NB4 (cell line): Measurements from ENCODE around the gene C16orf90.

ENCODE experiments used
- CTCF ChIP-seq: IDR thresholded peaks from one replicate; pipeline ENCODE4 v1.5.1; 2012; ENCODE audit warnings: low read depth, low read length
- MAX ChIP-seq: IDR thresholded peaks from 2 replicates; pipeline ENCODE4 v1.6.1; 2011; ENCODE audit warnings: low read depth, low read length
- MYC ChIP-seq: IDR thresholded peaks from 2 replicates; pipeline ENCODE4 v1.6.1; 2011; ENCODE audit warnings: low read depth, low read length

- no peak for TF ChIP-seq CTCF
- no peak for TF ChIP-seq MAX
- no peak for TF ChIP-seq MYC
Observed at GRCh38 chr16:3494386-3494973, 809 bp downstream of the C16orf90 start.
